Neural progenitor cell (in vitro differentiated cells): ENCODE measurements around the gene F8.

Source experiments
- CTCF ChIP-seq: fragments of 200-600 bp; sonication (generic); IDR thresholded peaks from 2 replicates; pipeline ENCODE4 v1.5.1; 2017; ENCODE audit warnings: antibody characterized with exemption, mild to moderate bottlenecking
- EZH2phosphoT487 ChIP-seq: fragments of 200-600 bp; sonication (generic); IDR thresholded peaks from 2 replicates; pipeline ENCODE4 v1.6.1; 2017; ENCODE audit warnings: antibody characterized with exemption

- TF ChIP-seq CTCF, result no peak
- TF ChIP-seq EZH2phosphoT487, result no peak
These were observed 45.6 kb upstream of the F8 start for GRCh38 chrX:155068165-155068564.
